ENCODE data around the gene CEP126. TPM values are rescaled to one million over a fixed set of nuclear protein-coding genes. Genes with fewer than 3 reads are reported as not detected.

Gene CEP126
- total RNA-seq, 1 experiment from 2014 or later, result 1.1 TPM

DNA sequence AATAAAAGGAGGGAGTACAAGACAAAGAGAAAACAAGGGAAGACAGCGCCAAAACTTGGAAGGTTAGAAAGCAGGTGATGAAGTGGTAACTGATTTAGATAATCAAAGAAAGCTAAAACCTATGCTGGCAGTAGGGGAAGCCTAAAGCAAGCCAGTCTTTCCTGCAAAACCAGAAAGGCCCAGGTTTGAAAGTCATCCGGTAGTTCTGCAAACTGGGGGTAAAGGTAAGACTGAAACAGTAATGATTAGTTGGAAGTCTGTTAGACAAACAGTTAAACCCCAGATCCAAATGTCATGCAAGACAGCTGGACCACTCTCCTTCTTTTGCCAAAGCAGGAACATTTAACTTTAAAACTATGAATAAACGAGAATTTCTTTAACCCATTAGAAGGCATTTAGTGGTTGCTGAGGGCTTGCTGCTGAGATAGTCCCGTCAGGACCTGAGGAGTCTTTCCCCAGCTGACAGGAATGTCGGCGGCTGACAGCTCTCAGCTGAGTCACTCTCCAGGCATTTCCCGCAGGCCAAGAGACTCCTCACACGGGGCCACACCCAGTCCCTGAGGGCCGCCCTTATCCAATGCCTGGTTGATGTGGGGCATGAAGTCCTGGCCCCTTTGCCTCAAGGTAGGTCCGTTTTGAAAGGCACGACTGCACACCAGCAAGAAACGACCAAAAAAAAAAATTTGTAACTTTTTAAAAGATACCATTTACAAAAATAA is 96.1 kb downstream of the CEP126 start:
- peak; percentile 71 for DNase-seq (ENCODE audit: low spot score)

DNA sequence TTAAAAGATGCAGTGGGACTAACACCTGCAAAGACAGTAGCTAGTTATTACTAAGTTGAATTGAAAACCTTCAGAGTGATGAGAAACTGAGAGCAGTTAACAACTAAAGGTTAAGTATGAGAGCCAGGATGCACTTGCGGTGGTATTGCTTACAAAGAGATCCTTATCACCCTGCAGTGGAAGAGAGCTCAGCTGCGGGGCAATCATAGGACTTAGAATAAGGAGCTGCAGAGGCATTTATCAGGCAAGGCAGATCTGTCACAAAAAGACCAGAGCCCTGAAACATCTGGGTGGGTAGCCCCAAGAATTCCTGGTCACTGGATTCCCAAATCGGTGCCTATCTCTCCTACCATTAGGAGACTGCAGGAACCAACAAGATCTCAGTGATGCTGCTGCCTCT is 98.1 kb downstream of the CEP126 start:
- no peak for DNase-seq (ENCODE audit: low spot score)

DNA sequence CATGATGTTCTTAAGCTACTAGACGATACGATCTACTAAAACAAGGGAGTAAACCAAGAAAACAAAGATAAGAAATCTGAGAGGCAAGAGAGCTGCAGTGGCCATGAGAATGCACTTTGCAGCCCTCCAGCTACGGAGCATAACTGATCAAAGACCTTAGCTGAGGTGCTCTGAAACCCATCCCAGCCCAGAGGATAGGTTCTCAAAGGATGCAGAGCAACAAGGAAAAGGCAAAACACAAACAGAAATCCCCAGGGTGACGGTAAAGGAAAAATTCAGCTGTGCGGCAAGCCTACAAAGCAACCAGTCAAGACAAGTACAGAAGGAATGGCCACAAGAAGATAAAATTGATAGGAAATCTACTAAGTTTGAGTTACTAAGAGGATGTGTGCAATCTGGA is 99.9 kb downstream of the CEP126 start:
- no peak for DNase-seq (ENCODE audit: low spot score)

GRCh38 chr11:102017026-102017425 is 102.2 kb downstream of the CEP126 start:
- DNase-seq (ENCODE audit: low spot score), result no peak

- no peak for DNase-seq (ENCODE audit: low spot score)
These were observed 111.4 kb downstream of the CEP126 start for GRCh38 chr11:102026217-102026616.

- DNase-seq (ENCODE audit: low spot score), result no peak
These were observed 112.1 kb downstream of the CEP126 start for GRCh38 chr11:102026959-102027358.

DNA sequence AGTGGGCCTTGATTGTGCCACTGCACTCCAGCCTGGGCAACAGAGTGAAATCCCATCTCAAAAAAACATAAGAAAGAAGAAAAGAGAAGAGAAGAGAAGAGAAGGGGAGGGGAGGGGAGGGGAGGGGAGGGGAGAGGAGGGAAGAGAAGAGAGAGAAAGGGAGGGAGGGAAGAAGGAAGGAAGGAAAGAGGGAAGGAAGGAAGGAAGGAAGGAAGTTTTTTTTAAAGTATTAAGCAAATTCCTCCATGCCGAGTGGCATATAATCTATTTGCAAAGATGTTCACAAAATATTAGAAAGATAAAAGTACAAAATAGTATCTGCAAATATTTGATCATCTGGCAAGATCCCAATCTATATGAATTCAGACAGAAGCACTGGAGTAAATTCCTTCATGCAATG is 121.9 kb downstream of the CEP126 start:
- DNase-seq (ENCODE audit: low spot score), result no peak

DNA sequence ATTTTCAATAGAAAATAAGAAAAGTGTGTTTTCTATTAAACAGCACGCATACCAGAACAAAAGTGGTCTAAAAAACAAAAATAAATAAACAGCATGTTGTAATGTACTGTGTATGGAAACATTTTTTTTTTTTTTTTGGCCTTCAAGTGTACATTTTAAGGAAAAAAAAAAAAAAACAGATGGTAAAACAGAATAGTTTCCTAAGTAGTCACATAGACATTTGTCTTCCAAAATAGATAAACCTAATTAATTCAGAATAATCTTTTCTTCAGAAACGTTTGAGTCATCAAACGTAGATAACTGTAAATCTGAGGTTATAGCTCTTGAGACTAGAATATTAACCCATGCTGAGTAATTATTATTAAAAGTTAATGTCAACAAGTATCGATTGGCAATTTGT is 132.0 kb downstream of the CEP126 start:
- DNase-seq (ENCODE audit: low spot score), result no peak

GRCh38 chr11:102047305-102047924 is 132.6 kb downstream of the CEP126 start, which contains the start of gene CFAP300:
TSS of gene CFAP300 (plus strand) at chr11:102047437. CDS start at chr11:102047471, 34 bp downstream.
- peak; percentile 50 for DNase-seq (ENCODE audit: low spot score)

Other genes starting within 250 kb of the CEP126 start
- gene ANGPTL5, start 1.5 kb downstream of the CEP126 start, total RNA-seq (2014; rRNA removed; shearing (Covaris generic)), result not detected in 2 replicates
- gene CFAP300, start 132.4 kb downstream of the CEP126 start, total RNA-seq (2014; rRNA removed; shearing (Covaris generic)), result 1.9 and 8.3 TPM in 2 replicates
- gene YAP1, start 195.4 kb downstream of the CEP126 start, total RNA-seq (2014; rRNA removed; shearing (Covaris generic)), result 32.0 and 41.1 TPM in 2 replicates